H1 (cell line): ENCODE data around the gene DDX21. TPM values are rescaled to one million over a fixed set of nuclear protein-coding genes. Genes with fewer than 3 reads are reported as not detected.

Experiments
- CTCF ChIA-PET: fragments of 300-600 bp; sonication (Branson Sonifier 250); formaldehyde crosslinking; loops from one replicate; lab custom pipeline; 2021; ENCODE audit not compliant: partially characterized antibody; lab: Charles Lee
- POLR2A ChIA-PET: fragments of 300-600 bp; sonication (Branson Sonifier 250); formaldehyde crosslinking; loops from one replicate; lab custom pipeline; 2021; ENCODE audit warnings: inconsistent platforms; ENCODE audit not compliant: partially characterized antibody; lab: Charles Lee
- DNase-seq, 2 experiments: peaks; one replicate each; pipeline versions ENCODE4 v3.0.0 to v3.0.0-alpha.2; 2010 to 2022; ENCODE audit warnings: low spot score in 2 of 2, low read depth in 1 of 2, mixed read lengths in 1 of 2
- FAIRE-seq: peaks from 2 replicates; lab custom pipeline; 2011; peaks lifted over from hg19 to GRCh38; lab: Jason Lieb, UNC
- H2AFZ ChIP-seq: 2 replicates; pipeline ENCODE4 v1.8.1; 2012; ENCODE audit warnings: low read length, inconsistent platforms
- H2AK5ac ChIP-seq: 2 replicates; pipeline ENCODE4 v1.6.1; 2013; ENCODE audit warnings: low read depth, low read length
- H2BK120ac ChIP-seq: replicated peaks from 2 replicates; pipeline ENCODE3; 2013; ENCODE audit warnings: low read depth, low read length, inconsistent platforms
- H2BK12ac ChIP-seq: 2 replicates; pipeline ENCODE4 v1.6.1; 2013; ENCODE audit warnings: low read depth, low read length
- H2BK15ac ChIP-seq: 2 replicates; pipeline ENCODE4 v1.6.1; 2013; ENCODE audit warnings: low read length
- H2BK20ac ChIP-seq: 2 replicates; pipeline ENCODE4 v1.6.1; 2013; ENCODE audit warnings: low read length
- H2BK5ac ChIP-seq: 2 replicates; pipeline ENCODE4 v1.6.1; 2013; ENCODE audit warnings: low read depth, low read length
- H3K14ac ChIP-seq: 2 replicates; pipeline ENCODE4 v1.6.1; 2013; ENCODE audit warnings: inconsistent platforms; ENCODE audit not compliant: insufficient read length
- H3K18ac ChIP-seq: 2 replicates; pipeline ENCODE4 v1.6.1; 2013; ENCODE audit warnings: low read length; ENCODE audit errors: extremely low read depth
- H3K23ac ChIP-seq: 2 replicates; pipeline ENCODE4 v1.6.1; 2013; ENCODE audit warnings: inconsistent platforms; ENCODE audit not compliant: insufficient read length
- H3K23me2 ChIP-seq: 2 replicates; pipeline ENCODE4 v1.6.1; 2013; ENCODE audit warnings: low read depth, low read length
- H3K27ac ChIP-seq: 2 replicates; pipeline ENCODE4 v1.6.1; 2011; ENCODE audit warnings: low read depth, low read length, inconsistent platforms
- H3K27me3 ChIP-seq, 4 experiments: replicated peaks in 1 of 4; 1 replicate in 1 of 4; 2 replicates in 3 of 4; pipeline versions ENCODE4 v1.6.1 to v1.8.1; 2011 to 2013; ENCODE audit warnings: low read length in 3 of 4, mild to moderate bottlenecking in 3 of 4, inconsistent platforms in 2 of 4, mixed read lengths in 2 of 4, moderate library complexity in 1 of 4; ENCODE audit not compliant: control insufficient read depth in 3 of 4, insufficient read depth in 3 of 4; ENCODE audit errors: extremely low read depth in 1 of 4
- H3K36me3 ChIP-seq, 4 experiments: 2 replicates each; pipeline versions ENCODE4 v1.6.1 to v1.8.1; 2011 to 2013; ENCODE audit warnings: mild to moderate bottlenecking in 4 of 4, low read length in 3 of 4, moderate library complexity in 2 of 4, control low read depth in 1 of 4, inconsistent platforms in 1 of 4; ENCODE audit not compliant: insufficient read depth in 4 of 4, control insufficient read depth in 2 of 4
- H3K4ac ChIP-seq: replicated peaks from 2 replicates; pipeline ENCODE3; 2013; ENCODE audit warnings: low read length, low read depth, mixed read lengths, inconsistent platforms; ENCODE audit not compliant: insufficient read length
- H3K4me1 ChIP-seq, 4 experiments: replicated peaks in 1 of 4; 1 replicate in 1 of 4; 2 replicates in 3 of 4; pipeline versions ENCODE4 v1.6.1 to v1.8.1; 2011 to 2013; ENCODE audit warnings: low read length in 3 of 4, inconsistent platforms in 2 of 4, mixed read lengths in 1 of 4; ENCODE audit not compliant: insufficient read depth in 4 of 4, control insufficient read depth in 3 of 4
- H3K4me2 ChIP-seq, 2 experiments: 2 replicates each; pipeline versions ENCODE4 v1.6.1 to v1.8.1; 2011 to 2013; ENCODE audit warnings: low read depth in 2 of 2, low read length in 2 of 2, control low read depth in 1 of 2, inconsistent platforms in 1 of 2, mild to moderate bottlenecking in 1 of 2; ENCODE audit not compliant: insufficient read depth in 1 of 2
- H3K4me3 ChIP-seq, 4 experiments: fragments of 200-600, 300-600 bp in 1 of 4; sonication (generic), shearing (Covaris generic), sonication (Bioruptor Twin) in 1 of 4; 2 replicates each; pipeline versions ENCODE4 v1.5.1 to v1.8.1; 2011 to 2016; ENCODE audit warnings: low read length in 4 of 4, low read depth in 3 of 4, control low read depth in 2 of 4, inconsistent platforms in 2 of 4, mild to moderate bottlenecking in 2 of 4, mixed read lengths in 1 of 4, moderate library complexity in 1 of 4; ENCODE audit not compliant: insufficient read depth in 2 of 4; ENCODE audit errors: extremely low read depth in 1 of 4
- H3K56ac ChIP-seq: replicated peaks from 2 replicates; pipeline ENCODE3; 2013; ENCODE audit warnings: low read depth, mild to moderate bottlenecking, mixed read lengths, low read length, inconsistent platforms; ENCODE audit not compliant: insufficient read length
- H3K79me1 ChIP-seq: 2 replicates; pipeline ENCODE4 v1.6.1; 2013; ENCODE audit warnings: low read depth, low read length, control low read depth
- H3K79me2 ChIP-seq, 2 experiments: 2 replicates each; pipeline versions ENCODE4 v1.6.1 to v1.8.1; 2012 to 2013; ENCODE audit warnings: low read length in 2 of 2, mild to moderate bottlenecking in 2 of 2, inconsistent platforms in 1 of 2; ENCODE audit not compliant: insufficient read depth in 2 of 2, control insufficient read depth in 1 of 2
- H3K9ac ChIP-seq, 4 experiments: replicated peaks in 1 of 4; 1 replicate in 1 of 4; 2 replicates in 3 of 4; pipeline versions ENCODE4 v1.6.1 to v1.8.1; 2011 to 2013; ENCODE audit warnings: low read depth in 3 of 4, low read length in 3 of 4, control low read depth in 2 of 4, mild to moderate bottlenecking in 2 of 4, moderate library complexity in 2 of 4, inconsistent platforms in 1 of 4; ENCODE audit errors: extremely low read depth in 1 of 4
- H3K9me3 ChIP-seq, 2 experiments: 2 replicates each; pipeline versions ENCODE4 v1.6.1 to v1.8.1; 2012 to 2013; ENCODE audit warnings: mild to moderate bottlenecking in 2 of 2, moderate library complexity in 2 of 2, control low read depth in 1 of 2, inconsistent platforms in 1 of 2, low read depth in 1 of 2, low read length in 1 of 2, mixed read lengths in 1 of 2; ENCODE audit not compliant: insufficient read depth in 2 of 2
- H4K20me1 ChIP-seq, 2 experiments: replicated peaks in 1 of 2; 2 replicates each; pipeline versions ENCODE3 to v1.8.1; 2011 to 2013; ENCODE audit warnings: inconsistent platforms in 2 of 2, low read length in 2 of 2, mild to moderate bottlenecking in 1 of 2; ENCODE audit not compliant: insufficient read depth in 2 of 2, control insufficient read depth in 1 of 2
- H4K5ac ChIP-seq: 2 replicates; pipeline ENCODE4 v1.6.1; 2013; ENCODE audit warnings: low read length, low read depth, mixed read lengths, inconsistent platforms; ENCODE audit not compliant: insufficient read length
- H4K8ac ChIP-seq: 2 replicates; pipeline ENCODE4 v1.8.0; 2013; ENCODE audit warnings: mild to moderate bottlenecking, moderate library complexity, low read length, inconsistent platforms; ENCODE audit not compliant: insufficient read depth; ENCODE audit errors: extremely low read depth
- H4K91ac ChIP-seq: replicated peaks from 2 replicates; pipeline ENCODE3; 2013; ENCODE audit warnings: low read length, mixed read lengths, inconsistent platforms; ENCODE audit not compliant: insufficient read length
- ASH2L ChIP-seq: fragments of 200-600, 300-600 bp; sonication (generic); IDR thresholded peaks from one replicate; pipeline ENCODE4 v1.7.1; 2017; ENCODE audit warnings: low read length
- CBX8 ChIP-seq: fragments of 300-800, 300-1000 bp; sonication (generic); IDR thresholded peaks from 2 replicates; pipeline ENCODE4 v1.7.1; 2016; ENCODE audit warnings: low read depth, low read length, borderline replicate concordance
- CHD2 ChIP-seq: IDR thresholded peaks from 2 replicates; pipeline ENCODE4 v1.6.1; 2012; ENCODE audit warnings: low read length, improper control_type of control experiment
- CREB1 ChIP-seq: IDR thresholded peaks from 2 replicates; pipeline ENCODE4 v1.6.1; 2012; ENCODE audit warnings: inconsistent platforms
- CTBP2 ChIP-seq: IDR thresholded peaks from 2 replicates; pipeline ENCODE4 v1.7.0; 2011; ENCODE audit warnings: borderline replicate concordance, mild to moderate bottlenecking, moderate library complexity, mixed read lengths, low read length; ENCODE audit not compliant: insufficient read depth, insufficient read length
- EGR1 ChIP-seq: IDR thresholded peaks from 2 replicates; pipeline ENCODE4 v1.6.1; 2011; ENCODE audit warnings: low read depth, low read length, borderline replicate concordance
- EP300 ChIP-seq, 2 experiments: IDR thresholded peaks; 1 replicate in 1 of 2; 2 replicates in 1 of 2; pipeline ENCODE4 v1.6.1; 2011 to 2012; ENCODE audit warnings: low read depth in 2 of 2, low read length in 2 of 2, mild to moderate bottlenecking in 2 of 2, borderline replicate concordance in 1 of 2, inconsistent platforms in 1 of 2, moderate library complexity in 1 of 2
- JUND ChIP-seq: IDR thresholded peaks from 2 replicates; pipeline ENCODE4 v1.6.1; 2011; ENCODE audit warnings: mild to moderate bottlenecking, improper control_type of control experiment, low read length
- KDM4A ChIP-seq: IDR thresholded peaks from one replicate; pipeline ENCODE4 v1.7.1; 2012; ENCODE audit warnings: low read depth, mild to moderate bottlenecking, moderate library complexity, low read length, inconsistent platforms; ENCODE audit not compliant: severe bottlenecking
- SUZ12 ChIP-seq: fragments of 200-600 bp; sonication (generic); IDR thresholded peaks from 2 replicates; pipeline ENCODE4 v1.6.1; 2012; ENCODE audit warnings: mild to moderate bottlenecking, inconsistent platforms, low read length, moderate library complexity, mixed read lengths
- TEAD4 ChIP-seq: IDR thresholded peaks from 2 replicates; pipeline ENCODE4 v1.6.1; 2012; ENCODE audit warnings: low read depth, low read length, inconsistent platforms, mixed read lengths
- YY1 ChIP-seq: IDR thresholded peaks from 2 replicates; pipeline ENCODE4 v1.6.1; 2011; ENCODE audit warnings: low read depth, mild to moderate bottlenecking, low read length
- WGBS, 2 experiments: shearing (Covaris generic) in 1 of 2; methylation state at CpG; one replicate each; pipeline versions ENCODE4 v1.1.6 to v1.1.7; 2013 to 2015; ENCODE audit warnings: low lambda C conversion rate in 2 of 2, mixed read lengths in 2 of 2, inconsistent platforms in 1 of 2, low coverage in 1 of 2, missing lambda C conversion rate in 1 of 2; ENCODE audit not compliant: insufficient replicate concordance in 2 of 2, insufficient coverage in 1 of 2, insufficient read length in 1 of 2; ENCODE audit errors: extremely low coverage in 1 of 2, missing lambda C conversion rate in 1 of 2; 5-methylcytosine and 5-hydroxymethylcytosine counted together
- polyA plus RNA-seq, 7 experiments: library from polyadenylated mRNA; depleted of rRNA in 3 of 7; stranded (reverse) in 5 of 7; unstranded in 2 of 7; fragments of >200 nt in 5 of 7; fragments of 200-250 nt in 2 of 7; gene quantifications; 1 replicate in 5 of 7; 2 replicates in 1 of 7; 4 replicates in 1 of 7; pipeline versions ENCODE4 v1.2.1 to v1.2.3, GENCODE V29; 2011 to 2013; ENCODE audit warnings: missing spikeins in 2 of 7, mixed read lengths in 2 of 7
- total RNA-seq: library from RNA; stranded (reverse); fragmentation: NEBNext Ultra II Directional; extraction: Animal tissue kit (Norgen Biotek cat#: 25700); gene quantifications from 2 replicates; pipeline ENCODE4 v1.2.1, GENCODE V29; 2021
- TF ChIP-seq, protein P1 (sequence below): IDR thresholded peaks from 2 replicates; pipeline ENCODE4 v1.6.1; 2011; ENCODE audit warnings: low read length, improper control_type of control experiment
- TF ChIP-seq, protein P2 (sequence below): IDR thresholded peaks from 2 replicates; pipeline ENCODE4 v1.6.1; 2012; ENCODE audit warnings: inconsistent platforms

The DDX21 gene
- total and polyA plus RNA-seq, 2 of the 8 experiments (the other 6 are each of a cell fraction or from before 2014, with no cell fraction given), result 67.0 to 195 TPM

DNA sequence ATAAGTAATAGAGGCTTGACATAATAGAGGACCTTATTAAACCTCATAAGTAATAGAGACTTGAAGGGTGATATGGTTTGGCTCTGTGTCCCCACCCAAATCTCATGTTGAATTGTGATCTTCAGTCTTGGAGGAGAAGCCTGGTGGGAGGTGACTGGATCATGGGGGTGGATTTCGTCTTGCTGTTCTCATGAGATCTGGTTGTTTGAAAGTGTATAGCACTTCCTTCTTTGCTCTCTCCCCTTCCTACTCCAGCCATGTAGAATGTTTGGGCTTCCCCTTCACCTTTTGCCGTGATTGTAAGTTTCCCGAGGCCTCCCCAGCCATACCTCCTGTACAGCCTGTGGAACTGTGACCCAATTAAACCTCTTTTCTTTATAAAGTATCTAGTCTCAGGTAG is 41.2 kb downstream of the DDX21 start:
- H2BK5ac ChIP-seq, result no peak overlapping the region
- H2BK12ac ChIP-seq, result no peak overlapping the region
- FAIRE-seq (no peak), DNase-seq (no peak)
- H3K4me2 ChIP-seq, result no peak overlapping the region
- no peak overlapping the region for H2AFZ ChIP-seq
- H3K79me2 ChIP-seq, result peaks cover 4 to 54% of the 10 kb centered on the region in 2 experiments; a peak in 3 of 4 replicates
- no peak overlapping the region for H3K4ac ChIP-seq
- no peak overlapping the region for H3K27ac ChIP-seq
- no peak overlapping the region for H3K9ac ChIP-seq
- no peak overlapping the region for H3K56ac ChIP-seq
- H3K23ac ChIP-seq, result no peak overlapping the region
- no peak overlapping the region for H2BK120ac ChIP-seq
- CTCF ChIA-PET, result no interaction called here
- no peaks in the 10 kb centered on the region for H3K27me3 ChIP-seq
- no peak overlapping the region for H3K4me3 ChIP-seq
- H2AK5ac ChIP-seq, result no peak overlapping the region
- no peak overlapping the region for H2BK15ac ChIP-seq
- H4K91ac ChIP-seq, result no peak overlapping the region
- POLR2A ChIA-PET, result no interaction called here
- peaks cover 0 to 4% of the 10 kb centered on the region in 2 experiments for H4K20me1 ChIP-seq
- H3K79me1 ChIP-seq, result peaks cover 4% of the 10 kb centered on the region; the same call in 1 of the 2 replicates
- no peak overlapping the region for H4K5ac ChIP-seq
- H3K4me1 ChIP-seq, result no peaks in the 10 kb centered on the region
- H4K8ac ChIP-seq, result no peak overlapping the region
- no peak overlapping the region for H3K14ac ChIP-seq
- H2BK20ac ChIP-seq, result no peak overlapping the region
- H3K23me2 ChIP-seq, result no peaks in the 10 kb centered on the region; the same call in 1 of the 2 replicates
- WGBS, 2 experiments, result 89% methylated on average over 3 of the region's 3 CpGs; no CpG with 5 or more reads in 1 of the 2 experiments
- peaks cover 0 to 13% (median 5%) of the 10 kb centered on the region in 4 experiments; a peak in 7 of 8 replicates for H3K36me3 ChIP-seq
- H3K18ac ChIP-seq, result no peak overlapping the region
- H3K9me3 ChIP-seq, result no peaks in the 10 kb centered on the region
- no peak for TF ChIP-seq CHD2
- no peak for TF ChIP-seq JUND
- TF ChIP-seq CREB1, result no peak
- TF ChIP-seq EGR1, result no peak
- no peak for TF ChIP-seq KDM4A
- no peak for TF ChIP-seq YY1
- TF ChIP-seq SUZ12, result no peak
- TF ChIP-seq, protein P1, sequence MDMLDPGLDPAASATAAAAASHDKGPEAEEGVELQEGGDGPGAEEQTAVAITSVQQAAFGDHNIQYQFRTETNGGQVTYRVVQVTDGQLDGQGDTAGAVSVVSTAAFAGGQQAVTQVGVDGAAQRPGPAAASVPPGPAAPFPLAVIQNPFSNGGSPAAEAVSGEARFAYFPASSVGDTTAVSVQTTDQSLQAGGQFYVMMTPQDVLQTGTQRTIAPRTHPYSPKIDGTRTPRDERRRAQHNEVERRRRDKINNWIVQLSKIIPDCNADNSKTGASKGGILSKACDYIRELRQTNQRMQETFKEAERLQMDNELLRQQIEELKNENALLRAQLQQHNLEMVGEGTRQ, result no peak
- no peak for TF ChIP-seq CTBP2
- TF ChIP-seq TEAD4, result no peak
- TF ChIP-seq, protein P2, sequence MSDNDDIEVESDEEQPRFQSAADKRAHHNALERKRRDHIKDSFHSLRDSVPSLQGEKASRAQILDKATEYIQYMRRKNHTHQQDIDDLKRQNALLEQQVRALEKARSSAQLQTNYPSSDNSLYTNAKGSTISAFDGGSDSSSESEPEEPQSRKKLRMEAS, result no peak
- TF ChIP-seq CBX8, result no peak
- no peak for TF ChIP-seq ASH2L
- TF ChIP-seq EP300 (IDR thresholded peaks at IDR 0.05; ENCODE audit: borderline replicate concordance in 1 of 2, low read depth in 2 of 2, low read length in 2 of 2), result no peak
